Neural progenitor cell (in vitro differentiated cells): ENCODE data around the gene THAP10.

Source experiments
- CTCF ChIP-seq: fragments of 200-600 bp; sonication (generic); IDR thresholded peaks from 2 replicates; pipeline ENCODE4 v1.5.1; 2017; ENCODE audit warnings: antibody characterized with exemption, mild to moderate bottlenecking
- EZH2 ChIP-seq: fragments of 200-600 bp; sonication (generic); IDR thresholded peaks from 2 replicates; pipeline ENCODE4 v1.6.1; 2017; ENCODE audit warnings: antibody characterized with exemption, mild to moderate bottlenecking, moderate library complexity

- TF ChIP-seq CTCF (no peak), EZH2 (no peak)
Observed at GRCh38 chr15:70833861-70834765, 58.1 kb downstream of the THAP10 start.
